ENCODE measurements around the gene NOTUM.

The NOTUM gene

GRCh38 chr17:82007228-82007494 is 46.2 kb upstream of the NOTUM start:
- TF ChIP-seq CTCF (IDR thresholded peaks at IDR 0.05): no peak
- no peaks in the 10 kb centered on the region for H3K4me1 ChIP-seq (ENCODE audit: control insufficient read depth in 1 of 2, insufficient read depth in 1 of 2, low read depth in 1 of 2, low read length in 1 of 2)

GRCh38 chr17:82006468-82007227 is 45.7 kb upstream of the NOTUM start:
- no peaks in the 10 kb centered on the region for H3K4me1 ChIP-seq (ENCODE audit: control insufficient read depth in 1 of 2, insufficient read depth in 1 of 2, low read depth in 1 of 2, low read length in 1 of 2)
- H3K4me3 ChIP-seq (ENCODE audit: low read depth in 1 of 2, low read length in 1 of 2): no peak overlapping the region
- H3K9me3 ChIP-seq: no peaks in the 10 kb centered on the region
- H3K27ac ChIP-seq: no peak overlapping the region
- H3K27me3 ChIP-seq: no peaks in the 10 kb centered on the region
- peaks cover 4% of the 10 kb centered on the region for H3K36me3 ChIP-seq
- no peak for TF ChIP-seq CTCF (IDR thresholded peaks at IDR 0.05)

More at GRCh38 chr17:82007228-82007494, 46.2 kb upstream of the NOTUM start:
- no peak overlapping the region for H3K4me3 ChIP-seq (ENCODE audit: low read depth in 1 of 2, low read length in 1 of 2)
- H3K9me3 ChIP-seq: no peaks in the 10 kb centered on the region
- H3K27me3 ChIP-seq: no peaks in the 10 kb centered on the region
- H3K27ac ChIP-seq: no peak overlapping the region
- peaks cover 10% of the 10 kb centered on the region for H3K36me3 ChIP-seq

- Histone ChIP-seq H3K27me3 (no peaks in the 10 kb centered on the region), H3K36me3 (no peaks in the 10 kb centered on the region), H3K4me3 (ENCODE audit: low read depth in 1 of 2, low read length in 1 of 2) (no peak overlapping the region), H3K27ac (no peak overlapping the region), H3K9me3 (no peaks in the 10 kb centered on the region), H3K4me1 (ENCODE audit: control insufficient read depth in 1 of 2, insufficient read depth in 1 of 2, low read depth in 1 of 2, low read length in 1 of 2) (no peaks in the 10 kb centered on the region)
- TF ChIP-seq CTCF (IDR thresholded peaks at IDR 0.05): no peak
These were observed 44.8 kb upstream of the NOTUM start for GRCh38 chr17:82005701-82006348.

- H3K27me3 ChIP-seq: no peaks in the 10 kb centered on the region
- no peak for TF ChIP-seq CTCF (IDR thresholded peaks at IDR 0.05)
- H3K4me1 ChIP-seq (ENCODE audit: control insufficient read depth in 1 of 2, insufficient read depth in 1 of 2, low read depth in 1 of 2, low read length in 1 of 2): no peaks in the 10 kb centered on the region
- no peaks in the 10 kb centered on the region for H3K9me3 ChIP-seq
- no peak overlapping the region for H3K27ac ChIP-seq
- H3K36me3 ChIP-seq: no peaks in the 10 kb centered on the region
- no peak overlapping the region for H3K4me3 ChIP-seq (ENCODE audit: low read depth in 1 of 2, low read length in 1 of 2)
These were observed 43.8 kb upstream of the NOTUM start for GRCh38 chr17:82004517-82005455.

- TF ChIP-seq CTCF (IDR thresholded peaks at IDR 0.05): no peak
- Histone ChIP-seq H3K4me1 (ENCODE audit: control insufficient read depth in 1 of 2, insufficient read depth in 1 of 2, low read depth in 1 of 2, low read length in 1 of 2) (no peaks in the 10 kb centered on the region), H3K27ac (no peak overlapping the region), H3K4me3 (ENCODE audit: low read depth in 1 of 2, low read length in 1 of 2) (no peak overlapping the region), H3K27me3 (no peaks in the 10 kb centered on the region), H3K9me3 (no peaks in the 10 kb centered on the region), H3K36me3 (no peaks in the 10 kb centered on the region)
These were observed 42.7 kb upstream of the NOTUM start for GRCh38 chr17:82003411-82004381.

All from neutrophil (primary cell).